ENCODE data around the gene RFC5.
A peak's percentile ranks its signal among the peaks of the same experiment; 100 is the strongest.
"Not testable (repeated sequence)": the region's sequence is repeated elsewhere in the genome, so short reads cannot be mapped to it uniquely, and the experiment has no call there.

Gene RFC5

DNA sequence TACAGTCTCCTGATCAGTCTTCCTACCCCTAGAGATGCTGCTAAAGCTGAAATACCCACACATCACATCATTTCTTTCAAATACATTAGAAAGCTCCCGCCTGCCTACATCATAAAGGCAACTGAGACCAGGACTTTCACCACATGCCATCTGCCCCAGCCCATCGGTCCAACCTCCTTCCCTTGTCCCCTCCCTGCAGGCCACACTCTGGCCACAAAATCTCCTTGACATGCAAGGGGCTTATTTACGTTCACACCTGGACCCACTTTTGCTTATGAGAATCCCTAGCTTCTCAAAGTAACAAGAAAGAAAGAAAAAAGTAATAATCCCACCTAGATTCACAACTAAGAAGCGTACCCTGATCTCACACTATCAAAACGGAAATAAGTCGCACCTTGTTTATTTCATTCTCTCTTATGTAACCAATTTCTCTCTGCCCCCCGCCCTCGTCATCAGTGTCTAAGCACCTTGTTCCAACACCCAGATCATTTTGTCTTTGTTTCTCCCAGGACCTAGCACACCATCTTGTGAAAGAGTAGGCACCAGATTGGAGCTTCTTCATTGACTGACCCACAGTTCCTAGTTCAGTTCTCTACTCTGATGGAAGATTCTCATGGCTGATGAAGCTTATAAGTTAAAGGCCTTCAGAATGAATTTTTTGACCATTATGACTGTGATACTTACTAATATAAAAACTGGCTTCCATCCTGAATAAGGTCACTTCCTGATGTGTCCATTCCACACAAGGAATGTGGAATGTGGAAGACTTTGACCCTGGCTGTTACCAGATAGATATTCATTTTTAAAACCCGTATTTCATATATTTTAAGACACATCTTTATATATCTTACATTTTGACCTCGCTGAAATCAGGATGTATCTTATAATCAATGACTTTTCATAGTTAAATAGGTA lies 36.8 kb downstream of the RFC5 start:
- DNase-seq = no peak

DNA sequence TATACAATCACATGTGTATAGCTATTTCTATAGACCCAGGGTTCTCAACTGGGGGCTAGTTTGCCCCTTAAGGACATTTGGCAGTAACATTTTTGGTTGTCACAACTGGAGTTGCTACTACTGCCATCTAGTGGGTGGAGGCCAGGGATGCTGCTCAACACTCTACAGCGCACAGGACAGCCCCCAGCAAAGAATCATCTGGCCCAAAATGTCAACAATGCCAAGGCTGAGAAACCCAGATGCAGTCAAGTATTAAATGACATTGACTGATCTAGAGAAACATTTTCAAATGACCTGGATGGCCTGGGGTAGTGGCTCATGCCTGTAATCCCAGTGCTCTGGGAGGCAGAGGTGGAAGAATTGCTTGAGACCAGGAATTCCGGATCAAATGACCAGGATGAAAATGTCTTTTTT lies 38.6 kb downstream of the RFC5 start:
- DNase-seq = peak; percentile 85

DNA sequence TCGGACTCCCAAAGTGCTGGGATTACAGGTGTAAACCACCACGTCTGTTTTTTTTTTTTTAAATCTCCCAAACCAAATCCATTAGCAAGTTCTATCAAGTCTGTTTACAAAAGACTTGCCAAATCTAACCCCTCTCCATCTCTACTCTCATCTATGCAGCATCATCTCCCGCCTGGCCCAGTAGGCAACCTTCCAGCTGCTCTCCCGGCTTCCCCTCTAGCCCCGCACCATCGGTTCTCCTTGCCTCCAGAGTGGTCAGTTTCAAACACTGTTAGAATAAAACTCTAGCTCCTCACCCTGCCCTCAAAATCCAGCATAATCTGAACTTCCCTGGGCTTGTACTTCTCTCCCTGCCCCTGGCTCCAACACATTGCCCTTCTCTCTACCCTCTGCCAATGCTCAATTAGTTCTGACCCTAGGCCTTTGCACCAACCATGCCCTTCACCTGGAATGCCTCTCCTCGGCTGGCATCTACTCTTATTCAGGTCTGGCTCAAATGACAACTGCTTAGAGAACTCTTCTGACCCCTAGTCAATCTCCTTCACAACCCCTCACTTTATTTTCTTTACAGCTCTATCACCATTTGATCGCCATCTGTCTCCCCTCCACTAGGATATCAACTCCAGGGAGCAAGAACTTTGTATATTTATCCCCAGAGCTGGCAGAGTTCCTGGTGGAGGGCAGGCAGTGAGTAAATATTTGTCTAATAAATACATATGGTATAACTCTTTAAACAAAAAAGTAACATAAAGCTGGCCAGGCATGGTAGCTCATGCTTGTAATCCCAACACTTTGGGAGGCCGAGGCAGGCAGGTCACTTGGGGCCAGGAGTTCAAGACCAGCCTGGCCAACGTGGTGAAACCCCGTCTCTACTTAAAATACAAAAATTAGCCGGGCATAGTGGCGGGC lies 39.6 kb downstream of the RFC5 start:
- DNase-seq = no peak

DNA sequence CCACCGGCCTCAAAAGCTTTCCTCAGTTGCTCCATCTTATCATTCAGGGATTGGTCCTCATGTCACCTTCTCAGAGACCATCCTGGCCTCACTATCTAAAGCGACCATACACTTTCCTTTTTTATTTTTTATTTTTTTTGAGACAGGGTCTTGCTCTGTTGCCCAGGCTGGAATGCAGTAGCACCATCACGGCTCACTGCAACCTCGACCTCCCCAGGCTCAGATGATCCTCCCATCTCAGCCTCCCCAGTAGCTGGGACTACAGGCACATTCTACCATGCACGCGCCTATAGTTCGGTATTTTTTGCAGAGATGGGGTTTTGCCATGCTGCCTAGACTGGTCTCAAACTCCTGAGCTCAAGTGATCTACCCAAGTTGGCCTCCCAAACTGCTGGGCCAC lies 41.7 kb downstream of the RFC5 start:
- no peak for DNase-seq

- no peak for DNase-seq
Observed at GRCh38 chr12:118058881-118059280, 42.4 kb downstream of the RFC5 start.

DNA sequence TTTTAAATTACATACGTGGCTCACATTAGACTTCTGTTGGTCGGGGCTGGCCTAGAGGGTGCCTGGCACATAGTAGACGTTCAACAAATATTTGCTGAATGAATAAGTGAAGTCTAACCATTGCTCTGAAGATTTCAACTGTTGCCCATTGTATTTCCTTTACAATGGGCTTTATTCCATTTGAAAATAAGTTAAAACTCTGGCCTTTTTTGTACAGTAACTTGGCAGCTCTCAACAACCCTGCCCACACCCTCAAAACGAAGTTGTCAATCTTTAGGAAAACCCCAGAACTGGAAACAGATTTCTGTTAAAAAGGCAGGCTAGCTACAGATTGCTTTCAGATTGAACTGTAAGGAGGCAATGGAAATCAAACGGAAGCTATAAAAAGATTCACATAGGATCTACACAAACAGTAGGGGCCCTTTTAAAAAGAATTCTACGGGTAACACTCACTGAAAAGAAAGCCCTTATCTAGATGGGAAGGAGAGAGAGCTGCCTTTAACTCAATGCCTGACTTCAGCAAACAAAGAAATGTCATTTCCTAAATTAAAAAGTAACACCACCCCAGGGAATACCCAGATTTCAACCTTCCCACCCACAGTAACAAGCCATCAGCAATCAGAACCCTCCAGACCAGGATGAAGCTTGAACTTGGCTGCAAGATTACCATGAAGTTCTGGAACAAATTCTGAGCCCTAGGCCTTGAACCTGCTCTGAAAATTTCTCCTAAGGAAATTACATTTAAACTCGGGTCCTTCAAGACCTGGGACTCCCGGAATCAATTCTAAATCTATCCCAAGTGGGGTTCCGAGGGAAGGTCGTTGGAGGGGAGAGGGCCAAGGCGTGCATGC lies 43.1 kb downstream of the RFC5 start:
- DNase-seq = no peak

DNA sequence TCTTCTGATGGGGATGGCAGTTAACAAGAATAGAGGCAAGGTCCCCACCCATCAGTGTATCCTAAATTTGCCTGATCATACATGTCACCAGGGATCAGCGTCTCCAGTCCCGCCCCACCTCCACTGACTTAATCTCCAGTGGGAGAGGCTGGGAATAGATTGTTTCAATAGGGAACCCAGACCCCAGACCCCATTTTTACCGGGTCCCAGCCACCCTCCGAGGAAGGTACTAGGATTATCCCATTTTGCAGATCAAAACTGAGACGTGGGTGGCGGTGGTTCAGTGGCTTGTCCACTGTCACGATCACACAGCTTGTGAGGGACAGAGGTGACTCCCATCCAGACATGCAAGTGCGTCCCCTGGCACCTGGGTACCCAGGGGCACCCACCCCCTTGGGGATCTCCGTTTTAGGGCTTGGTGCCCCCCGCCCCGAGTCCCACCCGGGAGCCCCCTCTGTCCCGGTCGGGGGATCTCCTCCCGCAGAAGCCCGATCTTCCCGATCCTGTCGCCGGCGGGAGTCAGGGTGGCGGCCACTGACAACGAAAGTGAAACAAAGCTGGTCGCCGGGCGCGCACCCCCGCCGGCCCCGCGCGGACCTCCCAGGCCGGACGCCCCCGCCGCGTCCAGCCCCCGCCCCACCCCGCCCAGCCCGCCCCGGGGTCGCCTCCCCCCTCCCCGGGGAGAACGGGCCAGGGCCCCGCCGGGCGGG lies 44.0 kb downstream of the RFC5 start:
- DNase-seq = no peak

DNA sequence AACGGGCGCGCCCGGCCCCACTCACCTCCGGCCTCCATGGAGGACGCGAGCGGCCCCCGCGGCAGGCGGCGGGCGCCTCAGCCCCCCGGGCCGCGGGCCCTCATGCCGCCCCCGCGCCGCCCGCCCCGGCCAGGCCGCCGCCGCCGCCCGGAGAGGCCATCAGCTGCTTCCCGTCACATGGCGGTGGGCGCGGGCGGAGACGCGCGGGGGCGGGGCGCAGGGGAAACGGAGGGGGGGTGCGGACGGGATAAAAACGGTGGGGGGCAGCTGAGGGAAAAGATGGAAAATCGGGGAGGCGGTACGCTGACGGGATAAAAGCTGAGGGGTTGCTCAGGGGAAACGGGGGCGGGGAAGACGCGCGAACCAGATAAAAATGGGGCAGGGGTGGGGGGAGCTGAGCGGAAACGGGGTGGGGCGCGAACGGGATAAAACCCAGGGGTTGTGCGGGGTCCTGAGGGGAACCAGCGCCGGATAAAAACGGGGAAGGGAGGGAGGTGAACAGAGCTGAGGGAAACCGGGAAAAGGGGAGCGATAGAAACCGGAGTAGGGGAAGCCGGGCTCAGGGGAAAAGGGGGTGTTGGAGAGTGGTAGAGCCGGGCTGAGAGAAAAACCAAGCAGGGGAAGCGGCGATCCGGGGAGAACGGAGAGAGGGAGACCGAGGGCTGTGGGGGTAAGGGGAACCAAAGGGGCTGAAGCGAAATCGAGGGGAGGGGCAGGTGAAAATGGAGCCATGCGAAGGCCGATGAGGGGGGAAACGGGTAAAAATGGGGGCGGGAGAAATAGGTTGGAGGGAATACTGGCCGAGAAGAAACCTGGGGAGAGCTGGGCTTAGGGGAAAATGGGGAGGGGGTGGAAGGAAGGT lies 44.7 kb downstream of the RFC5 start, which contains the start of gene WSB2:
Gene WSB2, minus strand, starts transcription at position 169 of the 862 bp plus-strand sequence. Its CDS starts 131 bp downstream, at position 38.
- peak; percentile 66 for DNase-seq

- DNase-seq = peak; percentile 36
Observed at GRCh38 chr12:118061873-118062843, 45.7 kb downstream of the RFC5 start.

GRCh38 chr12:118063576-118064391 lies 47.3 kb downstream of the RFC5 start:
- no peak for DNase-seq

GRCh38 chr12:118064608-118065007 lies 48.1 kb downstream of the RFC5 start:
- peak; percentile 47 for DNase-seq

- no peak for DNase-seq
Observed at GRCh38 chr12:118065380-118065779, 48.9 kb downstream of the RFC5 start.

- DNase-seq = no peak
Observed at GRCh38 chr12:118068445-118068844, 51.9 kb downstream of the RFC5 start.

GRCh38 chr12:118070650-118071049 lies 54.1 kb downstream of the RFC5 start:
- DNase-seq = no peak

DNA sequence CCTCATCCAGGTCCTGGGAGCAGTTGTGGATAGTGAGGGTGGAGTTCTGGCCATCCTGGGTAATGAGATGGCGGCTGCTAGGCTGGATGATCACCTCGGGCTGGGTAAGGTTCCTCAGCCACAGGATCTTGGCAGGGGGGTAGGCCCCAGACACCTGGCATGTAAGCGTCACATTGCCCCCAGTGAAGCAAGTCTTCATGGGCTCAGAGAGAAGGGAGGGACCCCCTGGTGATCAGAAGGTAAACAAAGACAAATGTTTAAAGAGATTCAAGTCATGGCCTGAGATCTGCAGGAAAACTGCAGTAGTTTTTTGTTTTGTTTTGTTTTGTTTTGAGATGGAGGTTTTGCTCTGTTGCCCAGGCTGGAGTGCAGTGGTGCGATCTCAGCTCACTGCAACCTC lies 57.3 kb downstream of the RFC5 start:
- DNase-seq = no peak

DNA sequence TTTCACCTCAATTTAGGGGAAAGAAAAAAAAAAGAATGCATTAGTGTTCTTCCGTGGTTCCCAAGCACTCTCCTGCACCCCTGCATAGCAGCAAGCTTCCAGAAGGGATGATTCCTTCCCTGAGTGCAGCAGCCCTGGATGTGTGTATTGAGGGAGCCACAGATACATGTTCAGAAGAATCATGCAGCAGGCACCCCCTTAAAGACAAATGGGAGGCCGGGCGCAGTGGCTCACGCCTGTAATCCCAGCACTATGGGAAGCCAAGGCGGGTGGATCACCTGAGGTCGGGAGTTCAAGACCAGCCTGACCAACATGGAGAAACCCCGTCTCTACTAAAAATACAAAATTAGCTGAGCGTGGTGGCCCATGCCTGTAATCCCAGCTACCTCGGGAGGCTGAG lies 65.0 kb downstream of the RFC5 start:
- DNase-seq = not testable (repeated sequence)

Data from activated CD4-positive, alpha-beta T cell treated with anti-CD3 and anti-CD28 coated beads, Interleukin-2, Interleukin-6, amounts not matched to agents 100 ng/mL and 50 ng/mL, durations not matched to agents 16 hours and 8 hours (primary cell).